ENCODE results near the gene CXCL16.

CXCL16 gene, protein sequence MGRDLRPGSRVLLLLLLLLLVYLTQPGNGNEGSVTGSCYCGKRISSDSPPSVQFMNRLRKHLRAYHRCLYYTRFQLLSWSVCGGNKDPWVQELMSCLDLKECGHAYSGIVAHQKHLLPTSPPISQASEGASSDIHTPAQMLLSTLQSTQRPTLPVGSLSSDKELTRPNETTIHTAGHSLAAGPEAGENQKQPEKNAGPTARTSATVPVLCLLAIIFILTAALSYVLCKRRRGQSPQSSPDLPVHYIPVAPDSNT

DNA sequence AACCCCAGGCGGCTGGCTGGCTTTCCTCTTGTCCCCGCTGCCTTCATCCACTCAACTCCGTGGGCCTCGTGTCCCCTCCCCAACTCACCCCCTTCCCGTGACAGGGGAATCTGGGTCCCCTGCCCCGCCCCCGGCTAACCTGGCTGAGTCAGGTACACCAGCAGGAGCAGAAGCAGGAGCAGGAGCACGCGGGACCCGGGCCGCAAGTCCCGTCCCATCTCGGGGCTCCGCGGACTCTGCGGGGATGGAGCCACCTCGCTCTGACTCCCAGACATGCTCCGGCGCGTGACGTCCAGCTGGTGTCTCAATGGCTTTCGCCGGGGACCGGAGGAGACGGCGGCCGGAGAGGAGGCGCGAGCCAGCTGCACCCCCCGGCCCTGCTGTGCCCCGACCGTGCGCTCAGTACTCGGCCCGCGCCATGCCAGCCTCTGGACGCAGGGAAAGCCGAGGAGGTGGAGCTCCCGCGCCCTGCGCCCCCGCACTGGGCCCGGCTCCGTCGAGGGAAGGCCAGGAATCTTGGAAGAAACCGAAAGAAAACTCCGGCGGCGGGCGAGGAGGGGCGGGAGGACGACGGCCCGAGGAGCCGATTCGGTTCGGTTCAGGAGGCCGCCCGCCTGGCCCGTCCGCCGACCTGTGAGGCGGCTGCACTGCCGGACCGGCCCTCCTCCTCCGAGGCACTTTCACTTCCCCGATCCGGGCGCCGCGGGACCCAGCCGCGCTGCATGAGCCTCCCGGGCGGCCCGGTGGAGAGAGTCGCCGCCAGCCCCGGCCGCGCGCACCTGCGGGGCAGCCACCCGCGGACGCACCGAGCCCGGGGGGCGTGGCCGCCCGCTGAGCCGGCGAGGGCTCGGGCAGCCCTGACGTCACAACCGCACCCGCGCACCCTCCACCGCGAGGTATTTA, at the start of gene CXCL16, which contains the start of gene ZMYND15:
Gene CXCL16 (minus strand): TSS at position 807 of the 903 bp plus-strand sequence. CDS start 589 bp downstream, at position 218.
Gene ZMYND15 (plus strand): TSS at position 712 of the 903 bp plus-strand sequence. CDS start 716 bp downstream, outside the sequence.
- peak; percentile 39 for DNase-seq (ENCODE audit: low spot score)

DNA sequence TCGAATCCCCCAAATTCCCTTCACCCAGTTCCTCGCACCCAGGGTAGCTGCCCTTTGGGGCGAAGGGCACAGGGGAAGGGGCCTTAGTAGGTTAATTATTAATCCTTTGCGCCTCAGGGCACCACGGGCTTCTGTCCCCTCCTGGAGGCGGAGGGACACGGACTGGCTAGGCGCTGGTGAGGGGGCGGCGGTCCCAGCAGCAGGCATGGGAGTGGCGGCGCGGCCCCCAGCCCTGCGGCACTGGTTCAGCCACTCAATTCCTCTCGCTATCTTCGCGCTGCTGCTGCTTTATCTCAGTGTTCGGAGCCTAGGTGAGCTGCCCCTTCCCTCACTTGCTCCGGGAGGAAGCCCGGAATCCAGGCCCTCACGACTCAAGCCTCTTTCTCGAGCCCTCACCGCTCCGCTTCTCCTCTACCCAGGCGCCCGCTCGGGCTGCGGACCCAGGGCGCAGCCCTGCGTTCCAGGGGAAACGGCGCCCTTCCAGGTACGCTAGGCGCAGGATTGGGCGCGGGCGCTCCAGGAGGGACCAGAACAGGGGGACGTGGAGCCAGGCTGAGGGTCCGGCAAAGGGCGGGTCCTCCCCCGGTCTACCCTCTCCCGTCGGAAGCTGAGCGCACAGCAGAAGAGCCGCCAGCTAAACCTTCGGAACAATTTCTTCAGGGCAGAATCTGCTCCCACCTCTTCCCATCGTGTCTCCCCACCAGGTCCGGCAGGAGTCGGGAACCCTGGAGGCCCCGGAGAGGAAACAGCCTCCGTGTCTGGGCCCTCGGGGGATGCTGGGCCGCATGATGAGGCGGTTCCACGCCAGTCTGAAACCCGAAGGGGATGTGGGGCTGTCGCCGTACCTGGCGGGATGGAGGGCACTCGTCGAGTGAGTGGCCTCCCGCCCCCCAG, 49.3 kb upstream of the CXCL16 start, which contains the start of gene GLTPD2:
Gene GLTPD2 (plus strand): TSS at position 158 of the 894 bp plus-strand sequence. CDS start 48 bp downstream, at position 206.
- DNase-seq (ENCODE audit: low spot score), result peak; percentile 28

DNA sequence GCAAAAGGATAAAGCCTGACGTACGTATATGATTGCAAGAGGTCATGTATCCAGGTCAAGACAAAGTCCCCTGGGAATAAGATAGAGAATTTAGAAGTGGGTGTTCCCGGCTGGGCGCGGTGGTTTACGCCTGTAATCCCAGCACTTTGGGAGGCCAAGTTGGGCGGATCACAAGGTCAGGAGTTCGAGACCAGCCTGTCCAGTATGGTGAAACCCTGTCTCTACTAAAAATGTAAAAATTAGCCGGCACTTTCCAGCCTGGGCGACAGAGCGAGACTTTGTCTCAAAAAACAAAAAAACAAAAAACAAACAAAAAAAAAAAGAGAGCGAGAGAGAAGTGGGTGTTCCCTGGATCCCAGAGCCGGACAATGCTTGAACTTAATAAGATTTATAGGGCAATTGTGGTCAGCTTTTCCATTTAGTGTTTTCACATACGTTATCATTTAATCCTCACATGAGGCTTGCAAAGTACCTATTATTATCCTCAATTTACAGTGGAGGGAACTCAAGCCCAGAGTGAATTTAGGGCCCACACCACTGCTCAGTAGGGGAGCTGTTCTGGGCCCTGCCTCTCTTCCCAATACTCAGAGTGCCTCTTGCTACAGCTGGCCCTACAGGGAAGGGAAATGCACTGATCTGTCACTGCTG, 48.6 kb upstream of the CXCL16 start:
- peak; percentile 65 for DNase-seq (ENCODE audit: low spot score)

DNA sequence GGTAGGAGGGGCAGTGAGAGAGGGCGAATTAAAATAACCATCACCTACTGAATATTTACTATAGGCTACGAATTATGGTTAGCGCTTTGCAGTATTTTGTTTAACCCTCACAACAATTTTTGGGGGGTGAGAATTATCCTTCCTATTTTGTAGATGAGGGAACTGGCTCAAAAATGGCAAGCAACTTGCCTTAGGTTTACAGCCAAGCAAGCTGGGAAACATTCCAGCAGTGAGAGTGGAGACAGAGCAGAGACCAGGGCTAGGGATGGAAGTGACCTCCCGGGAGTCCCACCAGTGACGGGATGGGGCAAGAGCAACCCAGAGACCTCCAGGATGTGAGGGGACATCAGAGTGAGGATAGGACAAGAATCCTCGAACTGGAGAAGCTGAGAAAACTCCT, 46.8 kb upstream of the CXCL16 start:
- DNase-seq (ENCODE audit: low spot score), result no peak

DNA sequence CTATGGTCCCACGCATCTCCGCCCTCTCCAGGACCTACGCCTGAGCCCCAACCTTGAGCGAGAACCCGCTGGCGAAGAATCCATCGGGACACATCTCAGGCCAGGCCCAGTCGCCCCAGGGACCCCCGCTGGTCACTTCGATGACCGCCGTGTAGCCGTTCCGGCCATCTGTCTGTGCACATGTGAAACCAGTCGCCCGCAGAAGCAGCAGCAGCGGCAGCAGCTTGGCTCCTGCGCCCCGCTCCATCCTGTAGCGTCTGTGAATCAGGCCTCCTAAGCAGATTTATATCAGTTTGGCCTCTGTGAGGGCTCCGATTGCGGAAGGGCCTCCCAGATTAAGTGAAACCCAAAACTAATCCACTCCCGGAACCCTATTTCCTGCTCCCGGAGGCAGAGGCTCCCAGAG, 46.4 kb upstream of the CXCL16 start, which contains the start of gene VMO1:
Gene VMO1 (minus strand): TSS at position 259 of the 406 bp plus-strand sequence. CDS start 12 bp downstream, at position 247.
- no peak for DNase-seq (ENCODE audit: low spot score)

DNA sequence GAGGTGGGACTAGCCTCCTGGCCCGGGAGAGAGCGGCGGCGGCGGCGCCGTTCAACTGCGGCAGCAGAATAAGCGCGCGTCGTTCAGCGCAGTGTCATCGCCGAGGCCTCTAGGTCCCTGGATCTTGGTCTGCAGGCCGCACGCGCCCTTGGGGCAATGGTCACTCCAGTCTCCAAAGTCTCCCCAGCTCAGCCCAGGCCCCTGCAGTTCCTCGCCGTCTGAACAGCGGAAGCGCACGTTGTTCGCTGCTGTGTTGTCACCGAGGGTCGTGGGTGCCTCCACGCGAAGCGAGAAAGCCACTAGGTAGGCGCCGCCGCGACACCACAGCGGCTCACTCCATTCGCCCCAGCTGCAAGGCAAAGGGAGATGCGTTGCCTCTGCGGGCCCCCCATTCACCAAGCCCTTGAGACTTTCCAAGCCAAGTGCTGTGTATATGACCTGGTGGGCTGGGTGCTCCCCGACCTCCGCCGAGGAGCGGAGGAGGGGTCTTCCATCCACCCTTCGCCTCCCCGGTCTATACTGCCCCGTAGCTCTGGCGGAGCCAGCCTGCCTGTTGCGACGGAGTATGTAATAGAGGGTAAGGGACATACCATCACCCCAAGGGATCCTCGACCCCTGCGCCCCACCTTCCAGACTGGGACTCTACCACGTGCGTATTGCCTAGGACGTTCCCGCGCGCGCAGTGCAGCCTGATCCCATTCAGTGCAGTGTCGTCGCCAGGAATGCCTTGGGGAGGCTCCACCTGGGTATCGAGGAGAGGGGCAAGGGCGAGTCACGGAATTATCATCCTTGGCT, 45.8 kb upstream of the CXCL16 start:
- DNase-seq (ENCODE audit: low spot score), result no peak

DNA sequence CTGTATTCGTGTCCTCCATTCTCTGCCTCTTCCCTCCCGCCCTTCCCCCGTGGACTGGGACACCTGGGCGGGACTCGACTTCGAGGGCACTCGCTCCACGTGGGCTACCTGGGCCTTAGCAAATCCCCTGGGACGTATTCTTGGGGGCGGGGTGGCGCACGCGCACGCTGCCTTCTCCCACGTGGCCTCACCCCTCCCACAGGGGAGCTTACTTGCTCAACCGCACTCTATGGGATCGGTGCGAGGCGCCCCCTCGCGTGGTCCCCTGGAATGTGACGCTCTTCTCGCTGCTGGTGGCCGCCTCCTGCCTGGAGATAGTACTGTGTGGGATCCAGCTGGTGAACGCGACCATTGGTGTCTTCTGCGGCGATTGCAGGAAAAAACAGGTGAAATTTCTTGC, 42.9 kb upstream of the CXCL16 start:
- DNase-seq (ENCODE audit: low spot score), result no peak

DNA sequence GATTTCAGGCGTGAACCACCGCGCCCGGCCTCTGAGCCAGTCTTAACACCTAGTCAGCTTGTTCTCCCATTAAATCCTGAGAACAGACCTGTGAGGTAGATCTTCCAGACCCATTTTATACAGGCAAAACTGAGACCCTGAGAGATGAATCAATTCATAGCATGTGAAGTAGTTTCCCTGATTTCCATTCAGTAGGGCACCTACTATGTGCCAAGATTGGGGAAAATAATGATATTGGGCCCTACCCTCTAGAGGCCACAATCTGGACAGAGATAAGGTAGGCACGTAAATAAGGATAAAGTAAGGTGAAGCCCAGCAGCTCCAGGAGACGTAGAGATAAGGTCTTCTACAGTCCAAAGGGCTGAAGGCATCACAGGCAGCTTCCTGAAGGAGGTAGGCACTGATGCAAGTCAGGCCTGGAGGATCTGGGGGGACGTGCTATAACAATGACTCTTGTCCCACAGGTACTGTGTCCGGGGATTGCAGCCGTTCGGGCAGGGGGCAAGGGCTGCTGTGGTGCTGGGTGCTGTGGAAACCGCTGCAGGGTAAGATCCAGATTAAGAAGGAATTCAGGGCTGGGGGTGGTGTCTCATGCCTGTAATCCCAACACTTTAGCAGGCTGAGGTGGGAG, 40.7 kb upstream of the CXCL16 start:
- DNase-seq (ENCODE audit: low spot score), result no peak

DNA sequence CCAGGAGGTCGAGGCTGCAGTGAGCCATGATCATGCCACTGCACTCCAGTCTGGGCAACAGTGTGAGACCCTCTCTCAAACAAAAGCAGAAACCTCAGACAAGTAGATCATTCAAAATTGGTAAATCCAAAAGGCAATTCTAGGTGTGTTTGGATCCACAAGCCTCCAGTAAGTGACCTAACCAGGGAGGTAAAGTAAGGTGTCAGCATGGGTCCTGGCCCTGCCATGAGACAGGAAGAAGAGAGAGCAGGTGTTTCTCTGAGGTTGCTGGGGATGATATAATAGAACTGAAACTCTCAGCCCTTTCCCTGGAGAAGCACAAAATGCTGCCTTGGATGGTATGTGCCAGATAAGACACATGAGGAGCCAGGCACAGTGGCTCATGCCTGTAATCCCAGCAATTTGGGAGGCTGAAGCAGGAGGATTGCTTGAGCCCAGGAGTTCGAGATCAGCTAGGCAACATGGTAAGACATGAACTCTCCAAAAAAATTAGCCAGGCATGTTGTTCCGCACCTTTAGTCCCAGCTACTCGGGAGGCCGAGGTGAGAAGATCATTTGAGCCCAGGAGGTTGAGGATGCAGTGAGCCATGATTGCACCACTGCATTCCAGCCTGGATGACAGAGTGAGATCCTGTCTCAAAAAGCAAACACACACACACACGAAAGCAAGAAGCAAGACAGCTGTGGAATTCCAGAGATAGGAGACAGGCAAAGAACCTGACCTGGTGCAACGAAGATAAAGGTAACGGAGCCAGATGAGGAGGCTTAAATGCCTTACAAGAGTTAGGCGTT, 38.4 kb upstream of the CXCL16 start:
- no peak for DNase-seq (ENCODE audit: low spot score)

DNA sequence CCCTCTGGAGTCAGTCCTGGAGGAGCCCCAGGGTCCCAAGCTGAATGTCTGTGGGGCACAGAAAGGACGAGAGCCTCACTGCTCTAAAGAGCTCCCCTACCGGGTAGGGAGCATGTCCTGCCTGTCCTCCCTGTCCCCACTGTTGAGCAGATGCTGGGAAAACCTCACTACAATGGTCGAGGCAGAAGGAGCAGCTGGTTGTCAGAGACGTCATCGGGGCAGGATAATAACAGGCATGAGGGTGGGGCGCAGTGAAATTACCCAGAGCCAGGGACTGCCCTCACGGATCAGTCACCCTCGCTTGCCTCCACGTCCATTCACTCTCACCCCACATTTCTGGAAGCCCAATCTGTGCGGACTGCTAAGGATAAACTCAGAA, 32.5 kb upstream of the CXCL16 start:
- DNase-seq (ENCODE audit: low spot score), result no peak

DNA sequence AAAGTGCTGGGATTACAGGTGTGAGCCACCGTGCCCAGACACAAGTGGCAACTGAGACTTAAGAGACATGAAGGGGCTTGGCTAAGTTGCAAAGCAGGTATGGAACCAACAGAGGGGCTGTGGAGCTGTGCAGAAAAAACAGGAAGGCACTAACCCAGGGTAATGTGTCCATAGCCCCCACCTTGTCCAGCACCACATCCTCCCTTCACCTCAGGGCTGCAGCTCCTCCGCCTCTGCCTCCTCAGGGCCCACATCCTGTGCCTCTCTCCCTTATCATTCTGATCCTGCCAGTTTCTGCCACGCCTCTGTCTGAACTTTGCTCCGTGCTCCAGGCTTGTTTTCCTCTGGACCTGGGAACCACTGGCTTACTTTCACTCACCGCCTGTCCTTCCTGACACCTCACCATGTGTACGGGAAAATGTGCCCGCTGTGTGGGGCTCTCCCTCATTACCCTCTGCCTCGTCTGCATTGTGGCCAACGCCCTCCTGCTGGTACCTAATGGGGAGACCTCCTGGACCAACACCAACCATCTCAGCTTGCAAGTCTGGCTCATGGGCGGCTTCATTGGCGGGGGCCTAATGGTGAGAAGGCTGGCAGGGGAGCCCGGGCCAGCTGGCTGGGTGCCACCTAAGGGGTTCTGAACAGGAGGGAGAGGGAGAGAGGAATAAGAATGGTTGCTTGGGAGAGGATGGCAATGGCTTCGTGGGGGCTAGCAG, 31.9 kb upstream of the CXCL16 start, which contains the start of gene TM4SF5:
Gene TM4SF5 (plus strand): TSS at position 368 of the 716 bp plus-strand sequence. CDS start 37 bp downstream, at position 405.
- no peak for DNase-seq (ENCODE audit: low spot score)

DNA sequence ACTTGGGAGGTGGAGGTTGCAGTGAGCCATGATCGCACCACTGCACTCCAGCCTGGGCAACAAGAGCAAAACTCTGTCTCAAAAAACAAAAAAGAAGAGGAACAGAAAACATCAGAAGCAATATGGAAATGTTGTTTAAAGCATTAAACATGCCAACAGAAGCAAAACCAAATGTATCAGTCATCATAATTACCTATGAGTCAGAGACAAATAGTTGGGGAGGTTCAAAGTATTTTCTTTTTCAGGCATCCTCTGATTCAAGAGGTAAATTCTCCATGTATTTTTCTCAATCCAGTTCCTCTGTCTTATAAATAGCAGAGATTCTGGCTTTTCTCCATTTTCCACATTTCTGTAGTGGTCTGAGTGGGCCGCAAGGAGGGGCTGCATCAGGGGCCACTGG, 29.9 kb upstream of the CXCL16 start:
- peak; percentile 32 for DNase-seq (ENCODE audit: low spot score)

DNA sequence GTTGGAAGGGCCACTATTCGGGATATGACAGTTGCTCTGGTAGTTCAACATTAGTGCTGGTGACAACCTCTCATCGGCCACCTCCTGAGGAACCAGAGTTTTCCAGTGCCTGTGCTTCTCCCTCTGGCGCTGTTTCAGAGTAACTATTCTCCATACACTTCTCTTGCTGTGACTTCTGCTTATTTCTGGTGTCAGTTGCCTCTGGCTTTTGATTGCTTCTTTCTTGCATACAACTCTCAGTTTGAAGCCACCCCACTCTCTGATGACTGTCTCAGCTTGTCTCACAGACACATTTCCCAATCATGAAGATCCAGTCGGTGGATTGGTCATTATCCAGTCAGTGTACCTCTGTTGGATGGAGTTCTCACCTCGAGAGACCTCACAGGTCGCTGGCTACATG, 28.6 kb upstream of the CXCL16 start:
- no peak for DNase-seq (ENCODE audit: low spot score)

DNA sequence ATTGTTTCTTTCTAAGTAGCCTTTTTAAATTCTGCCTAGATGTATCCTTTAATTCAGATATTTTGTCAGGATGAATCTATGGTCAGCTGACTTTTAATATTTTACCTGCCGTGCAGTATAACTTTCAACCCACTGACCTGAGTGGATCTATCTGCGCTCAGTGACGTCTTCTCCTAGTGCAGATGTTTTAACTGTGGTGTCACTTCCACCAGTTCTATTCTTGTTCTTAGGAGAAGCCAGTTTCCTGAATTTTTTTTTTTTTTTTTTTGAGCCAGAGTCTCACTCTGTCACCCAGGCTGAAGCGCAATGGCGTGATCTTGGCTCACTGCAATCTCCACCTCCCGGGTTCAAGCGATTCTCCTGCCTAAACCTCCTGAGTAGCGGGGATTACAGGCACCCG, 27.0 kb upstream of the CXCL16 start:
- DNase-seq (ENCODE audit: low spot score), result no peak

DNA sequence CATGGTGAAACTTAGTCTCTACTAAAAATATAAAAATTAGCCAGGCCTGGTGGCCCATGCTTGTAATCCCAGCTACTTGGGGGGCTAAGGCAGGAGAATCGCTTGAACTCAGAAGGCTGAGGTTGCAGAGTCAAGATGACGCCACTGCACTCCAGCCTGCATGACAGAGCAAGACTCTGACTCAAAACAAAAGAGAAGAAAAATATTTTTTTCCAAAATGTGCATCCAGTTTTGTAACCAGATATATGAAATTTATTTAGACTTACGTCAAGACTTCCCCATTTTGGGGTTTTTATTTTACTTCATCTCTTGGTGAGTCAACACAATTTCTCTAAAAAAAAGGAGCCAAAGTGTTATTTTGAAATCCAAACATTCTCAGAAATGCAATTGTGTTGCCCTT, 26.5 kb upstream of the CXCL16 start:
- DNase-seq (ENCODE audit: low spot score), result no peak

DNA sequence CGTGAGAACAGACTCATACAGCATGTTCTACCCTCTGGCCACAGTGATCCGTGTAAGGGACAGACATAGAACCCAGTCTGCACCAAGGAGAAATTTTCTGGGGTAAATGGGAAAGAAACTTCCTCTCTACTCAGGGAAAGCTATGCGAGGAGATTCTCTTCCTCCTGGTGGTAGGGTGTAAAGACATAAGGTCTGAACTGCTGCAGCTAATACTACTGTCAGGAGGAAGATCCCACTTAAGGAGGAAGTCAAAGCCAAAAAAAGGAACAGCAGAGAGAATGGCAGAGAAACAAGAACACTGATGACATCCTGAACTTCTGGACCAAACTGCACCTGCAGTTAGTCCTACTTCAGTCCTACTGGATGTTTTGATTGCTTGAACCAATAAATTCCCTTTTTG, 24.9 kb upstream of the CXCL16 start:
- DNase-seq (ENCODE audit: low spot score), result no peak

DNA sequence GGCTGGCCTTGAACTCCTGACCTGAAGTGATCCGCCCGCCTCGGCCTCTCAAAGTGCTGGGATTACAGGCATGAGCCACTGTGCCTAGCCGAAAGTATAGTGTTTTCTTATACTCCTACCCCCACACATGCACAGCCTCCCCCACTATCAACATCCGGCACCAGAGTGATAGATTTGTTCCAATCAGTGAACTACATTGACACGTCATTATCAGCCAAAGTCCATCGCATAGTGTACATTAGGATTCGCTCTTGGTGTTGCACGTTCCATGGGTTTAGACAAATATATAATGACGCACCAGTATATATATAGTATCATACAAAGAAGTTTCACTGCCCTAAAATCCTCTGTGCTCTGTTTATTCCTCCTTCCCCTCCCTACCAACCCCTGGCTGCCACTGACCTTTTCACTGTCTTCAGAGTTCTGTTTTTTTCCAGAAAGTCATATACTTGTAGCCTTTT, 20.1 kb upstream of the CXCL16 start:
- DNase-seq (ENCODE audit: low spot score), result no peak

DNA sequence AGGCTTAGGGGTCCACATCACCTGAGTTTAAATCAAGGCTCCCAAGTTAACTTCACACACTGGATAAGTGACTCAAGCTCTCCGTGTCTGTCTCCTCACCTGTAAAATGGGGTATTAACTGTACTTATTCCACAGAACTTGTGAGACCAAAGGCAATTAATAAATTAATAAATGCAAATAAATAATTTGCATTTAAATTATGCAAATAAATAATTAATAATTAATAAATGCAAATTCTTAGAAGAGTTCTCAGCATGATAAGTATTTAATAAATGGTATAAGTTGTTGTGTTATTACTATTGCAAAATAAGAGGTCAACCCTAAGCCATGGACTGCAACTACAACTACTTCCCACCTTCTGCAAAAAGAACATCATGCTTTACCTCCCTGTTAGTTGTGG, 13.7 kb upstream of the CXCL16 start:
- no peak for DNase-seq (ENCODE audit: low spot score)

Data from RKO (cell line).